Memory B cell (primary cell): Measurements from ENCODE around the gene KRTAP4-6.
"Not testable (repeated sequence)": the region's sequence is repeated elsewhere in the genome, so short reads cannot be mapped to it uniquely, and the experiment has no call there.

Experiments used
- ATAC-seq: fragments of 150-1000 bp; cut with Tn5 transposase; 2 replicates; pipeline ENCODE4 v1.10.0; 2021; ENCODE audit warnings: low read depth, mild to moderate bottlenecking, moderate library complexity
- DNase-seq, 2 donors: peaks; one replicate each; pipeline ENCODE4 v3.0.0; 2022; ENCODE audit warnings: low spot score in 2 of 2
- H3K27ac Mint-ChIP-seq: one replicate; pipeline ENCODE4 v1.8.0; 2022; ENCODE audit warnings: mild to moderate bottlenecking, moderate library complexity, mixed read lengths
- H3K27me3 Mint-ChIP-seq: one replicate; pipeline ENCODE4 v1.8.0; 2022; ENCODE audit warnings: mixed read lengths
- H3K36me3 Mint-ChIP-seq: one replicate; pipeline ENCODE4 v1.8.0; 2022; ENCODE audit warnings: mild to moderate bottlenecking, mixed read lengths
- H3K4me1 Mint-ChIP-seq: one replicate; pipeline ENCODE4 v1.8.0; 2022; ENCODE audit warnings: mixed read lengths
- H3K4me3 Mint-ChIP-seq: one replicate; pipeline ENCODE4 v1.8.0; 2022; ENCODE audit warnings: mild to moderate bottlenecking, moderate library complexity, mixed read lengths
- H3K9me3 Mint-ChIP-seq: one replicate; pipeline ENCODE4 v1.8.0; 2022; ENCODE audit warnings: mixed read lengths

KRTAP4-6 gene

GRCh38 chr17:41140360-41141131, at the start of gene KRTAP4-6:
KRTAP4-6 (minus strand) TSS chr17:41140544; CDS start chr17:41140487, 57 bp downstream.
- no peak for ATAC-seq
- H3K4me3 Mint-ChIP-seq: no peak within 1 kb of the TSS
- peaks cover 17% of the 10 kb centered on the region for H3K36me3 Mint-ChIP-seq

DNA sequence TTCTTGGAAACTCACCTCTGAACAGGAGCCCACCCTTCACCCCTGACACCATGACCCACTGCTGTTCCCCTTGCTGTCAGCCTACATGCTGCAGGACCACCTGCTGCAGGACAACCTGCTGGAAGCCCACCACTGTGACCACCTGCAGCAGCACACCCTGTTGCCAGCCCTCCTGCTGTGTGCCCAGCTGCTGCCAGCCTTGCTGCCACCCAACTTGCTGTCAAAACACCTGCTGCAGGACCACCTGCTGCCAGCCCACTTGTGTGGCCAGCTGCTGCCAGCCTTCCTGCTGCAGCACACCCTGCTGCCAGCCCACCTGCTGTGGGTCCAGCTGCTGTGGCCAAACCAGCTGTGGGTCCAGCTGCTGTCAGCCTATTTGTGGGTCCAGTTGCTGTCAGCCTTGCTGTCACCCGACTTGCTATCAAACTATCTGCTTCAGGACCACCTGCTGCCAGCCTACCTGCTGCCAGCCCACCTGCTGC, 49.5 kb upstream of the KRTAP4-6 start, which contains the start of gene KRTAP9-1:
KRTAP9-1 (plus strand) TSS at position 51 of the 482 bp plus-strand sequence; CDS start at position 51, 0 bp downstream.
- not testable (repeated sequence) for H3K9me3 Mint-ChIP-seq, H3K4me1 Mint-ChIP-seq, H3K27ac Mint-ChIP-seq, DNase-seq, H3K36me3 Mint-ChIP-seq, H3K4me3 Mint-ChIP-seq, ATAC-seq
- peaks cover 33% of the 10 kb centered on the region for H3K27me3 Mint-ChIP-seq

More at GRCh38 chr17:41140360-41141131, at the start of gene KRTAP4-6:
- Mint-ChIP-seq H3K9me3 (peaks cover 27% of the 10 kb centered on the region), H3K27ac (no peak within 1 kb of the TSS), H3K27me3 (peaks cover 13% of the 10 kb centered on the region), H3K4me1 (no peaks in the 10 kb centered on the region)
- no peak for DNase-seq

GRCh38 chr17:41186872-41187271, 46.5 kb upstream of the KRTAP4-6 start:
- Mint-ChIP-seq H3K27ac (no peak overlapping the region), H3K9me3 (peaks cover 1% of the 10 kb centered on the region), H3K4me3 (no peak overlapping the region), H3K27me3 (peaks cover 36% of the 10 kb centered on the region), H3K36me3 (no peaks in the 10 kb centered on the region), H3K4me1 (no peaks in the 10 kb centered on the region)
- DNase-seq (no peak), ATAC-seq (no peak)

DNA sequence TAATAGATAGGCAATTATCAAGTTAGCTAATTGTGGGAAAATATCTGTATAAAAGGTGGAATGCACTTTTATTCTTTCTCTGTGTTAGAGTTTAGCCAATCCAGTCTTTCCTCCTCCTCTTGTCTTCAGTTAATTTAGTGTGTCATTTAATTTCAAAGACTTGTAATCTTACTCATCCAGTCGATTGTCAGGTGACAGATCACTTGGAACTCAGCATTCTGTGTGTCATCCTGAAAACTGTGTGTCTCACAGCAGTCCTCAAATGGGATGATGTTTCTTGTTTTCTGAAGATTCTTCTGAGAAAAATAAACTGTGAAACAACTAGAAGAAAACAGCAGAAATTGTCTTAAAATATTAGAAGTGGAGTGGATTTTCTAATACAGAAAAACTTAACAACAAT, 44.7 kb upstream of the KRTAP4-6 start:
- no peak overlapping the region for H3K27ac Mint-ChIP-seq
- DNase-seq (no peak), ATAC-seq (no peak)
- no peaks in the 10 kb centered on the region for H3K36me3 Mint-ChIP-seq
- H3K4me3 Mint-ChIP-seq: no peak overlapping the region
- no peaks in the 10 kb centered on the region for H3K4me1 Mint-ChIP-seq
- H3K27me3 Mint-ChIP-seq: peaks cover 24% of the 10 kb centered on the region
- H3K9me3 Mint-ChIP-seq: peaks cover 1% of the 10 kb centered on the region

GRCh38 chr17:41184480-41184961, 44.2 kb upstream of the KRTAP4-6 start, which contains the start of gene KRTAP4-1:
KRTAP4-1 (minus strand) TSS chr17:41184911; CDS start chr17:41184854, 57 bp downstream.
- ATAC-seq (no peak), DNase-seq (no peak)
- Mint-ChIP-seq H3K36me3 (no peaks in the 10 kb centered on the region), H3K27ac (no peak within 1 kb of the TSS), H3K4me3 (no peak within 1 kb of the TSS), H3K4me1 (no peaks in the 10 kb centered on the region), H3K9me3 (peaks cover 1% of the 10 kb centered on the region), H3K27me3 (peaks cover 21% of the 10 kb centered on the region)

- ATAC-seq: no peak
- Mint-ChIP-seq H3K27me3 (peaks cover under 1% of the 10 kb centered on the region), H3K4me3 (no peak overlapping the region), H3K4me1 (peaks cover 30% of the 10 kb centered on the region), H3K27ac (no peak overlapping the region), H3K9me3 (no peaks in the 10 kb centered on the region), H3K36me3 (no peaks in the 10 kb centered on the region)
- DNase-seq: no peak
Measured at GRCh38 chr17:41178843-41179616, 38.7 kb upstream of the KRTAP4-6 start.

GRCh38 chr17:41178341-41178740, 38.0 kb upstream of the KRTAP4-6 start:
- Mint-ChIP-seq H3K9me3 (no peaks in the 10 kb centered on the region), H3K36me3 (no peaks in the 10 kb centered on the region), H3K27me3 (no peaks in the 10 kb centered on the region), H3K4me1 (peaks cover 30% of the 10 kb centered on the region), H3K4me3 (no peak overlapping the region), H3K27ac (no peak overlapping the region)
- no peak for DNase-seq
- ATAC-seq: peak; percentile 67

DNA sequence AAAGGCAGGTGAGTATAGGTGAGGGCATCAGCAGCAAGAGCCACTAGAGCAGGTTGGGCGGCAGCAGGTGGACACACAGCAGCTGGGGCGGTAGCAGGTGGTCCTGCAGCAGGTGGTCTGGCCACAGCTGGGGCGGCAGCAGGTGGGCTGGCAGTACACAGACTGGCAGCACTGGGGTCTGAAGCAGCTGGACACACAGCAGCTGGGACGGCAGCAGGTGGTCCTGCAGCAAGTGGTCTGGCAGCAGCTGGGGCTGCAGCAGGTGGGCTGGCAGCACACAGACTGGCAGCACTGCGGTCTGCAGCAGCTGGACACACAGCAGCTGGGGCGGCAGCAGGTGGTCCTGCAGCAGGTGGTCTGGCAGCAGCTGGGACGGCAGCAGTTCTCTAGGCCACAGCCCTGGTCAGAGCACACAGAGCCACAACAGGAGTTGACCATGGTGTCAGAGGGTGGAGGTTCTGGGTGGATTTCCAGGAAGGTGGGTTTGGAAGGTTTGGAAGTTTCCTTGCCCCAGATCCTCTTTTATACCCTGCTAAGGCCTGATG, 37.5 kb upstream of the KRTAP4-6 start, which contains the start of gene KRTAP4-2:
KRTAP4-2 (minus strand) TSS at position 495 of the 545 bp plus-strand sequence; CDS start at position 438, 57 bp downstream.
- Mint-ChIP-seq H3K27ac (no peak within 1 kb of the TSS), H3K4me3 (no peak within 1 kb of the TSS), H3K27me3 (no peaks in the 10 kb centered on the region), H3K4me1 (peaks cover 30% of the 10 kb centered on the region), H3K36me3 (no peaks in the 10 kb centered on the region), H3K9me3 (no peaks in the 10 kb centered on the region)
- ATAC-seq (no peak), DNase-seq (no peak)

DNA sequence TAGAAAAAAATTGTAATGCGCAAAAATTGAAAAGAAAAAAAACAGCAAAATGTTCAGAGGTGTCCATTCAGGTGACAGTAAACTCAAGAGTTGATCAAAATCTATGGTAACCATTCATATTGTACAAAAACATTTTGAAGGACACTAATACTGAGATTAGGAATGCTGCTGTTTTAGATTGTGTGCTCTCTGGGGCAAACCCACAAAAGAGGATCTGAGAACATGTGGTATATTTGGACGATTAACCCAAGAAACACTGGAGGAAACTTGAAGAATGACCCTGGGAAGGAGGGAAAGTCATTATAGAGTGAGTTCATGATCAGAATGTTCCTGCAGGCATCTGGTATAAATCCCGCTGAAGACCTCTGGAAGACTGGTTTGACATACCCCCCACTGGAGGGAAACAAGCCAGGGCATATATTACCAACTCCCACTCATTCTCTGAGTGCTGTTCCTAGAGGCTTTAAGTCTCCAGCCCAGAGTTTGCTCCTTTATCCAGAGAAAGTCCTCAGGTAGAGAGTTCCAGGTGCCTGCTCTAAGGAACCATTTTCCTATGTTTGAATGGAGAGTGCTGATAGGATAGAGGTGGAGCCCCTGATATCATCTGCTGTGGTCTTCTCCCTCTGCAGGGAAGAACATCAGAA, 36.5 kb upstream of the KRTAP4-6 start:
- DNase-seq (no peak), ATAC-seq (peak; percentile 89)
- Mint-ChIP-seq H3K27me3 (peaks cover 2% of the 10 kb centered on the region), H3K36me3 (no peaks in the 10 kb centered on the region), H3K27ac (peak overlapping the region; percentile 52), H3K9me3 (no peaks in the 10 kb centered on the region), H3K4me3 (peak overlapping the region; percentile 40), H3K4me1 (peaks cover 32% of the 10 kb centered on the region)

DNA sequence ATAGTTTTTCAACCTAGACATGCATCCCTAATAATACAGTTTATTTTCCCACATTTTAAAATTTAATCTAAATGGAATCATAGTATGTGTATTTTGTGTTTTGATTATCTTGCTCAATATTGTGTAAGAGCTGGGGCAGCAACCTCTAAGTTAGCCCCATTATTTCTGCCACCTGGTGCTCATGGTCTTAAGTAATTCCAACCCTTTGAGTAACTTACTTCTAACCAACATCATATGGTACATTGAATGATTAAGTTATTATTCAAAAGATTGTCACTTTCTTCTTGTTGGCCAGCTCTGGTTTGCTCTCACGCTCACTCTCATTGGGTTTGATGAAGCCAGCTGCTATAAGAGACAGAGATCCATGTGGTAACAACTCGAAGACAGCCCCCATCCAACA, 31.5 kb upstream of the KRTAP4-6 start:
- Mint-ChIP-seq H3K27ac (no peak overlapping the region), H3K9me3 (no peaks in the 10 kb centered on the region), H3K36me3 (no peaks in the 10 kb centered on the region), H3K27me3 (peaks cover 3% of the 10 kb centered on the region), H3K4me3 (no peak overlapping the region), H3K4me1 (peaks cover 16% of the 10 kb centered on the region)
- DNase-seq: no peak
- ATAC-seq: no peak

GRCh38 chr17:41168121-41168520, 27.8 kb upstream of the KRTAP4-6 start, which contains the start of gene KRTAP4-3:
KRTAP4-3 (minus strand) TSS chr17:41168221; CDS start chr17:41168172, 49 bp downstream.
- Mint-ChIP-seq H3K9me3 (no peaks in the 10 kb centered on the region), H3K4me3 (no peak within 1 kb of the TSS), H3K27ac (no peak within 1 kb of the TSS)

DNA sequence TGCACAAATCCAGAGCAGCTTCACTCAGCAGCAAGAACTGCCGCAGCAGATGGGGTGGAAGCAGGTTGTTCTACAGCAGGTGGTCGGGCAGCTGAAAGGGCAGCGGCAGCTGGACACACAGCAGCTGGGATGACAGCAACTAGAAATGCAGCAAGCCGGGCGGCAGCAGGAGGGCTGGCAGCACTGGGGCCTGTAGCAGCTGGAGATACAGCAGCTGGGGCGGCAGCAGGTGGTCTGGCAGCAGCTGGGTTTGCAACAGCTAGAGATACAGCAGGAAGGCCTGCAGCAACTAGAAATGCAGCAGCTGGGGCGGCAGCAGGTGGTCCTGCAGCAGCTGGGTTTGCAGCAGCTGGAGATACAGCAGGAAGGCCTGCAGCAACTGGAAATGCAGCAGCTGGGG, 27.2 kb upstream of the KRTAP4-6 start:
- no peak overlapping the region for H3K4me3 Mint-ChIP-seq
- H3K27ac Mint-ChIP-seq: no peak overlapping the region
- ATAC-seq: no peak
- H3K27me3 Mint-ChIP-seq: peaks cover 6% of the 10 kb centered on the region
- H3K36me3 Mint-ChIP-seq: no peaks in the 10 kb centered on the region
- no peaks in the 10 kb centered on the region for H3K9me3 Mint-ChIP-seq
- no peak for DNase-seq
- H3K4me1 Mint-ChIP-seq: peaks cover 2% of the 10 kb centered on the region

More at GRCh38 chr17:41168121-41168520, 27.8 kb upstream of the KRTAP4-6 start, which contains the start of gene KRTAP4-3:
- H3K27me3 Mint-ChIP-seq: peaks cover 5% of the 10 kb centered on the region
- peaks cover 2% of the 10 kb centered on the region for H3K4me1 Mint-ChIP-seq
- ATAC-seq: no peak
- DNase-seq: no peak
- H3K36me3 Mint-ChIP-seq: no peaks in the 10 kb centered on the region

- H3K9me3 Mint-ChIP-seq: no peaks in the 10 kb centered on the region
- H3K27me3 Mint-ChIP-seq: peaks cover 7% of the 10 kb centered on the region
Measured at GRCh38 chr17:41163828-41164227, 23.5 kb upstream of the KRTAP4-6 start.

More at GRCh38 chr17:41163828-41164227, 23.5 kb upstream of the KRTAP4-6 start:
- H3K4me3 Mint-ChIP-seq: no peak overlapping the region
- H3K4me1 Mint-ChIP-seq: no peaks in the 10 kb centered on the region
- ATAC-seq (no peak), DNase-seq (no peak)
- no peaks in the 10 kb centered on the region for H3K36me3 Mint-ChIP-seq
- no peak overlapping the region for H3K27ac Mint-ChIP-seq
